ENCODE results near the gene CNTN5.

Gene CNTN5

DNA sequence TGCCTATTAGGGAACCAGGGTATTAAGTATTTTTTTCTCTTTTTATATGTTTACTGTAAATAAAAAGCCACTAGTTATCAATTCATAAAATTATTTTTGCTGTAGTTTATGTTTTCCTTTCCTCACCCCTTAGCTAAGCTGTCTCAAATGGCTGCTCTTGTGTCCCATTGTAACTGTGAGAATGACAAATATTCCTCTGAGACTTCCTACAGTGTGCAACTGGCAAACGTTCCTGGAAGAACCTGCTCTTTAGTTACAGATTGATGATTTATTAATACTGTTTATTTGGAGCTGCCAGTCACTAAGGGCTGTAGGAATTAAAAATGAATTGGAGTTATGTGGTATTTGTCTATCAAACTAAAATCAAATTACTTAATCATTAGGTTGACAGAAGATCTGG, 990.9 kb downstream of the CNTN5 start:
- DNase-seq (ENCODE audit: extremely low read depth, low read depth), result no peak
- TF ChIP-seq, protein P1, sequence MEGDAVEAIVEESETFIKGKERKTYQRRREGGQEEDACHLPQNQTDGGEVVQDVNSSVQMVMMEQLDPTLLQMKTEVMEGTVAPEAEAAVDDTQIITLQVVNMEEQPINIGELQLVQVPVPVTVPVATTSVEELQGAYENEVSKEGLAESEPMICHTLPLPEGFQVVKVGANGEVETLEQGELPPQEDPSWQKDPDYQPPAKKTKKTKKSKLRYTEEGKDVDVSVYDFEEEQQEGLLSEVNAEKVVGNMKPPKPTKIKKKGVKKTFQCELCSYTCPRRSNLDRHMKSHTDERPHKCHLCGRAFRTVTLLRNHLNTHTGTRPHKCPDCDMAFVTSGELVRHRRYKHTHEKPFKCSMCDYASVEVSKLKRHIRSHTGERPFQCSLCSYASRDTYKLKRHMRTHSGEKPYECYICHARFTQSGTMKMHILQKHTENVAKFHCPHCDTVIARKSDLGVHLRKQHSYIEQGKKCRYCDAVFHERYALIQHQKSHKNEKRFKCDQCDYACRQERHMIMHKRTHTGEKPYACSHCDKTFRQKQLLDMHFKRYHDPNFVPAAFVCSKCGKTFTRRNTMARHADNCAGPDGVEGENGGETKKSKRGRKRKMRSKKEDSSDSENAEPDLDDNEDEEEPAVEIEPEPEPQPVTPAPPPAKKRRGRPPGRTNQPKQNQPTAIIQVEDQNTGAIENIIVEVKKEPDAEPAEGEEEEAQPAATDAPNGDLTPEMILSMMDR (IDR thresholded peaks at IDR 0.05; ENCODE audit: low read depth, low read length), result no peak

DNA sequence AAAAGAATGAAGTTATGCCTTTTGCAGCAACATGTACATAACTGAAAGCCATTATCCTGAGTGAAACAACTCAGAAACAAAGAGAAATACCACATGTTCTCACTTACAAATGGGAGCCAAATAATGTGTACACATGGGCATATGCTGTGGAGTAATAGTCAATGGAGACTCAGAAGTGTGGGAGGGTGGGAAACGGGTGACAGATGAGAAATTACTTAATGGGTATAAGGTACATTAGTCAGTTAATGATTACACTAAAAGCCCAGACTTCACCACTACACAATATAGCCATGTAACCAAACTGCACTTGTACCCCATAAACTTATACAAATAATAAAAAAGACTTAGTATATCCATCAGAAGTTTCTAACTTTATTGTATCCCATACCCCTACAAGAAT, 992.3 kb downstream of the CNTN5 start:
- DNase-seq (ENCODE audit: extremely low read depth, low read depth), result no peak
- TF ChIP-seq, protein P1 (IDR thresholded peaks at IDR 0.05; ENCODE audit: low read depth, low read length), result no peak

DNA sequence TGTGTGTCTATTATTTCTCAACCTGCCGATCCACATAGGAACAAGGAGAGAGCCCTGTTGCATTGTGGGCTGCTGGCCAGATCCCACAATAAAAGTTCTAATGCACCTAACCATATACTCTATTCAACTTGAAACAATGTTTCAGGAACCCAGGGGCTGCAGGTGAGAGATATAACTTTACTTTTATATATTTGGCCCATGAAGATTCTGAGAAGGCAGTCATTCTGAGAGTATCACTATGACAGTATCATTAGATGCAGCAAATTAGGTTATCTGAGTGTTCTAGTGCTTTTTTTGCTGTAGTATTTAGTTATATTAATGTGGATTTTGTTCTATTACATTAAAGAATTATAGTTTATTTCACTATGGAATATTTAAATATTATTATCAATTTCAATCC, 1011.2 kb downstream of the CNTN5 start:
- TF ChIP-seq, protein P1 (IDR thresholded peaks at IDR 0.05; ENCODE audit: low read depth, low read length), result no peak
- DNase-seq (ENCODE audit: extremely low read depth, low read depth), result no peak

DNA sequence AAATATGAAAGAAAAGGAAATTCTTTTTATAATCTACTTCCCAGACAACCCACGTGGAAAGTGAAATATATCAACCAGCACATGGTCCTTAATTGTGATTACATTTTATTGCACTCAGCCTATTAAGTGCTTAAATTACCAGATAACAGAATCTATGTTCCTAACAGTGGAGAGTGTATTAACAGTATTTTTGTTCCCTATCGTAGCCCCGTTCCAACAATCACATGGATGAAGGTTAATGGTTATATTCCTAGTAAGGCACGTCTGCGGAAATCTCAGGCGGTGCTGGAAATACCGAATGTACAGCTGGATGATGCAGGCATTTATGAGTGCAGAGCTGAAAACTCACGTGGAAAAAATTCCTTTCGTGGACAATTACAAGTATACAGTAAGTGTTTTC, 1040.3 kb downstream of the CNTN5 start:
- DNase-seq (ENCODE audit: extremely low read depth, low read depth), result no peak
- TF ChIP-seq, protein P1 (IDR thresholded peaks at IDR 0.05; ENCODE audit: low read depth, low read length), result no peak

DNA sequence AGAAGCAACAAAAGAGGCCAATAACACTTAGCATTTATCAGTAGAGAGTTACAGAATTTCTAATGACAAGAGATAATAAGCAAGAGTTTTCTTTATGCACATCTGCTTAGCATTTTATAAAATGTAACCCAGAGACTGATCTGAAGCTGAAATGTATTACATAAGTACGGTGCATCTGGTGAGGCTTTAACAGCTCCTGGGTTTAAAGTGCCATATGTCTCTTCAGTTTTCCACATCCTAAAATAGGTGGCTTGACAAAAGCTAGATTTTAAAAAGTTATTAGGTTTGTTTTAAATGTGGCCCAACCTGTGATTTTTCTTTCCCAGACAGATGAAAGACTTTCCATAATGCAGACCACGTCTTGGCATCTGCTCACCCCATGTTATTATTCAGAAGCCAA, 1045.7 kb downstream of the CNTN5 start:
- TF ChIP-seq, protein P1 (IDR thresholded peaks at IDR 0.05; ENCODE audit: low read depth, low read length), result no peak
- no peak for DNase-seq (ENCODE audit: extremely low read depth, low read depth)

DNA sequence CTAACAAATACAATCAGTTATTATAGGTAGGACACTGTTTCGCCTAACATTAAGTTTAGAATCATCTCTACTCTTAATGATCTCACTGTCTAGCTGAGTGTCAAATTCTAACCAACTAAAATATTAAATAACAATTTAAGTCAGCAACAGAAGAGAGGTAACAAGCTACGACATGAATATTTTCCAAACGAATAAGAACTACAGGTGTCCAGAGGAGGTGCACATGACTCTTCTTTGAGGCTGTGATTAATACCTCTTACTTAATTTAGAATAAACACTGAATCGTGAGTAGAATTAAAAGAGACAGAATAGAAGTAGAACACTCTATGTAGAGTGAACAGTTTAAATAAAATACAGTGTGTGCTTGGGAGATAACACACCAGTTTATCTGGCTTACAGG, 1047.4 kb downstream of the CNTN5 start:
- TF ChIP-seq, protein P1 (IDR thresholded peaks at IDR 0.05; ENCODE audit: low read depth, low read length), result no peak
- DNase-seq (ENCODE audit: extremely low read depth, low read depth), result no peak

DNA sequence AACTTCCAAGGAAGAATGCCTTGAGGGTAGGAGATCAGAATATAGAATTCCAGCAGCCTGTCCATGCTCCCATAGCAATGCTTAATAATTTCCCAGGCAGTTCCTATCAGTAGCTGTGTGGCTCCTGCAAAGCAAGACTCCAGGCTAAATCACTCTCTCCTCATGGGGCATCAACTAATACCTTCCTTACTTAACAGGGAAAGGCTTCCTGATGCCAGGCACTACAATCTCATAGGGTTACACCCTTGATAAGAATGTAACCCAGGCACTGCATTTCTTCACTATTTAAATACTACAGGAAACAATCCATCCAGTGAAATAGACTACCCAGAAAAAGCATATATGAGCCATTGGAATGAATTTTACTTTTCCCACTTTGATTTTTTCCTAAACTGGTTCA, 1051.4 kb downstream of the CNTN5 start:
- TF ChIP-seq, protein P1 (IDR thresholded peaks at IDR 0.05; ENCODE audit: low read depth, low read length), result no peak
- no peak for DNase-seq (ENCODE audit: extremely low read depth, low read depth)
